Effector CD8-positive, alpha-beta T cell (primary cell): ENCODE data around the gene GGT7.
"Not testable (repeated sequence)": the region's sequence is repeated elsewhere in the genome, so short reads cannot be mapped to it uniquely, and the experiment has no call there.

Experiments used
- DNase-seq: peaks from one replicate; lab custom pipeline; 2025; lab: John Stamatoyannopoulos, UW

GGT7 gene

DNA sequence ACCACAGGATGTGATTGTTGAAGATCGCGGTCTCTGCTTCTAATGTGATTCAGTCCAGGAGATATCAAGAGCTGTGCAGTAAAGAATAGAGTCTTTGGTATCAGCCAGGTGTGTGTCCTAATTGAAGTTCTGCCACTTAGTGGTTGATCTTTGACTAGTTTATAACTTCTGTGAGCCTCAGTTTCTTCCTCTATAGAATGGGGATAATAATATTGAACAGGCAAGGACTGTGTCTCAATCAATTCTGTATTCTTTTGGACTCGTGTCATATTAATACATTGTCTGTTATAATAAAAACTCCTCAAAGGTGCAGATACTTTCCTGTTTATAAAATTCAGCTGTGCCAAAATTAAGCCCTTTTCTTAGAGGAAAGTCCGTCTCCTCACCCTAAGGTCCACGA is 24.1 kb downstream of the GGT7 start:
- DNase-seq = no peak

DNA sequence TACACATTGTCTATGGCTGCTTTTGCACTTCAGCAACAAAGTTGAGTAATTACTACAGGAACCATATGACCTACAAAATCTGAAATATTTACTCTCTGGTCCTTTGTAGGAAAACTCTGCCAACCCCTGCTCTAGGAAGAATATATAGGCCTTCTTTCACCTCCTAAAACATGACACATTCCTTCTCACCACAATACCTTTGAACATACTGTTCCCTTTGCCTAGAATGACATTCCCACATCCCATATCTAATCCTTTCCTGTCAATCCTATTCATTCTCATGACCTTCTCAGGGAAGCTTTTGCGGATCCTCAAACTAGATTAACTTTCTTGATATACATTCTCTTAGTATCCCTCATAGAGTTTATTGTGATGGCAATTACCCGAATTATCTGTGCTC is 29.2 kb downstream of the GGT7 start:
- no peak for DNase-seq

DNA sequence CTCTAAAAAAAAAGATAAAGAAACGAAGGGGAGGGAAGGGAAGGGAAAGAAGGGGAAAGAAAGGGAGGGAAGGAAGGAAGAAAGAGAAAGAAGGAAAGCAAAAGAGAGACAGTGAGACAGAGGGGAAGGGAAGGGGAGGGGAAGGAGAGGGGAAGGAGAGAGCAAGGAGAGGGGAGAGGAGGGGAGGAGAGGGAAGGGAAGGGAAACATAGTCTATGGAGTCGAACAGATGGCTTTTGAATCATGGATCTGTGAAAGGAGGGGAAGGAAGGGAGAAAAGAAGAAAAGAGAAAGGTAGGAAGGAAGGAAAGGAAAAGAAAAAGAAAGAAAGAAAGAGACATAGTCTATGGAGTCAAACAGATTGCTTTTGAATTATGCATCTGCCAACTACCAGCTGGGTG is 30.5 kb downstream of the GGT7 start:
- DNase-seq = no peak

DNA sequence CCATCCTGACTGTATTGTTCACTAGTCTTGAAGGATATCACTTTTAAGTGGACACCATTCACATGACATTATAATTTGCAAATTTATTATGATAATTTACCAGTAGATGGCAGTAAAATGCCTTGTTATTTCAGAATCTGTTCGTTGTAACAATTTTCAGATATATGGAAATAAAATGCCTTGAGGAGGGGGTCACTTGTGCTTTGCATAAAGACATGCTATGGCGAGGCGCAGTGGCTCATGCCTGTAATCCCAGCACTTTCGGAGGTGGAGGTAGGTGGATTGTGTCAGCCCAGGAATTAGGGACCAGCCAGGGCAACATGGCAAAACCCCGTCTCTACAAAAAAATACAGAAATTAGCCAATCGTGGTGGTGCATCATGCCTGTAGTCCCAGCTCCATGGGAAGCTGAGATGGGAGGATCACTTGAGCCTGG is 38.2 kb downstream of the GGT7 start:
- DNase-seq = no peak

DNA sequence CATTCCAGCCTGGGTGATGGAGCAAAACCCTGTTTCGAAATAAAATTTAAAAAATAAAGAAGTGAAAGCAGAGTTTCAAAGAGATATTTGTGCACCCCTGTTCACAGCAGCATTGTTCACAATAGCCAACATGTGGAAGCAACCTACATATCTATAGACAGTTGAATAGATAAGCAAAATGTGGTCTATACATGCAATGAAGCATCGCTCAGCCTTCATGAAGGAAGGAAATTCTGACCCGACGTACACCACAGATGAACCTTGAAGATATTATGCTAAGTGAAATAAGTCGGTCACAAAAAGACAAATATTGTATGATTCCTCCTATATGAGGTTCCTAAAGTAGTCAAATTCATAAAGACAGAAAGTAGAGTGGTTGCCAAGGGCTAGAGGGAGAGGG is 40.7 kb downstream of the GGT7 start:
- no peak for DNase-seq

DNA sequence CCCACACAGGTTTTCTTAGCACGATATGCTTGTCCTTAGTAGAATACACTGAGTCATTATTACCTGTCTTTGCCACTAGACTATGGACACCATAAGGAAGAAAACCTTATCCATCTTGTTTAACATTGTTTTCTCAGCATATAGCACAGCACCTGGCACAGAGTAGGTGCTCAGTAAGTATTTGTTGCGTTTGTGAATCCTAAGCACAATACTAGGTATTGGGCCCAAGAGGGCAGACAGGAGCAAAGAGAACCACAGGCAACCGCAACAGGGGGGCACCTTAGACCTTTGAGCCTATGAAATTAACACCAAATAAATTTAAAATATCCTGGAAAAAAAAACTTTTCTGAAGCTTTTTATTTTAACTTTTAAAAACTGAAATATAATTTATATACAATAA is 43.5 kb downstream of the GGT7 start:
- no peak for DNase-seq

DNA sequence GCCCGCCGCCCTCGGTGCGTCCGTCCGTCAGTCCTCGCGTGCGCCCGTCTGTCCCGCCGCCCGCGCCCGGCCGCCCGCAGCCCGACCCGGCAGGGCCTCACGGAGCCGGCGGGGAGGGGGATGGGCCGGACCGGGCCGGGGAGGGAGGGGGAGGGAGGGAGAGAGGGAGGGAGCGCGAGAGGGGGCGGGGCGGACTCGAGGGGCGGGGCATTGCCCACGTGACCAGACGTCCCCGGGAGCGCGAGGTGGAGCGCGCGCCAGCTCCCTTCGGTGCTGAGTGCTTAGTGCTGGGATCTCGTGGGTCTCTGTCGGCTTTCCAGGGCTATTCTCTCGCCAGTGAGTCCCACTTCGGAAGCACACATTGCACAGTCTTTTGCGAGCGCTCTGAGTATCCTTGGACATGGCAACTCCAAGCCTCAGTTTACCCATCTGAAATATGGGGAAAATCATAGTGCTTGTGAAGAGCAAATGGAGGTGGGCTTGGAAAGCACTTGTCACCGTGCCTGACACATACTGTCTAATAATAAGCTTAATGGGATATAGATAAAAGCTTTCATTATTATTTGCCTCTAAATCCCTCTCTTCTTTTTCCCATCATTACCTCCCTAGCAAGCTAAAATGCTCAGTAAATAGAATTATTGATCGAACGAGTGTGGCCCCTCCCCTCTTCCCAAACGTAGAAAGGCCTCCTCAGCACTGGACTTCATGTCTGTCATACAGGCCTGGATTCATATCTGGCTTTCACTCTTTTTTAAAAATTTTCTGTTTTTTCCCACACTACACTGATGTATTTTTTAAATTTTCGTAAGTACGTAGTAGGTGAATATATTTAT is 46.9 kb downstream of the GGT7 start, which contains the start of gene NCOA6:
NCOA6 (minus strand) TSS at position 122 of the 833 bp plus-strand sequence. CDS start 43,296 bp downstream, outside the sequence.
- peak; percentile 80 for DNase-seq

DNA sequence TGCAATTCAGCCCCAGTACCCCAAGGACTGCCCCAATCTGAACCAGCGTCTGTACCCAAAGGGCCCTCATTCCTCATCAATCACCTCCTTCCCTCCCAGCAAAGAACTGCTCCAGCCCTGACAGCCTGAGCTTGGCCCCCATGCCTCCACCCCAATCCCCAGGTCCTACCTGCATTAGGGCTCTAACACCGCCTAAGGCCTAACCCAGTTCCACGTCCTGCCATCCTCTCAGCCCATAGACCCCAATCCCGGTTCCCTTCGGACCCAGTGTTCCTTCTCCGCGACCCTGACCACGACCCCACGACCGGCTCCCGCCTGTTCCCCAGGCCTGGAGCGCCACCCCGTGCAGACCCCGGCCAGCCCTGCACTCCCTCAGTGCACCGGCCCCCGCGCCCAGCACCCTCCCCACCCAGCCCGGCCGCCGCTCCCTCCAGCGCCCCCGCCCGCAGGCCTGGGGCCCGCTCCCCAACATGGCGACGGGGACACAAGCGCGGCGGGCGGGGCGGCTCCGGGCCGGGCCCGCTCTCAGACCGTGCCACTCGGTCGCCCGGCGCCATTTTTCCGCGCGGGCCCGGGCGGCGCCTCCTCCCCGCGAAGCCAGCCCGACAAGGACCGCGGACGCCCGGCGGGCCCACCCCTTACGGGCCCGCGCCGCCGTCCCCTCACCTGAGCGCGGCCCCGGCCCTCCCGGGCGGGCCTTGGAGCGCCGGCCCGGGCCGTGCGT is 47.7 kb downstream of the GGT7 start:
- DNase-seq = peak; percentile 33

DNA sequence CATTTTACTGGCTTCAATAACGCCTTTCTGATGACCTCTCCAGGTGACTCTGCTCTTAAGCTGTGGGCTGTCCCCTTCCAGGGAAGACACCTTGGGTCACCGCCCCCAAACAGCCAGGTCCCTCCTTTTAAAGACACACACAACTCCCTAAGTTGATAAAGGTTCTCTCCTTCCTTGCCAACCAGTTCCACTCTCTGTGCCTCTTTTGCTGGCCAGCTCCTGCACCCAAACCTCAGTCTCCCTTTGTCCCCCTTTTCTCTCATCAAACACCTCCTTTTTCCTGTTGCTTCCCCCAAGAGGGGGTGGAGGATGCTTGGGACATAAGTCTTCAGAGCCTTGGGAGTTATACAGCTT is 48.2 kb downstream of the GGT7 start:
- DNase-seq = peak; percentile 59

DNA sequence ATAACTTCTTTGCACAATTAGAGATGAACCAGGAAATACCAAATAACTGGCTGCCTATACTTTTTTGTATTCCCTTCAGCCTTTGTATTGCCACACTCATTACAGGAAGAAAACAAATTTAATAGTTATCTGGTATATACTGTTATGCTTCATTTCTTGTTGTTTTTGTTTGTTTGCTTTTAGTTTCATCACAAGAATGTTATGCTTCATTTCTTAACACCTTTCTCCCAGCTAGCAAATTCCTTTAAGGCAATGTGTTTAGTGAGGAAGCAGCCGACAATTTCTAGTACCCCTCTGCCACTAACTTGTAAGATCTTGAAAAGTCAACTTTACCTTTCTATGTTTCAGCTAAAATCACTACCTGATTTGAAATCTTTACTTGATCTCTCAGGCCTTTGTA is 48.6 kb downstream of the GGT7 start:
- DNase-seq = no peak

DNA sequence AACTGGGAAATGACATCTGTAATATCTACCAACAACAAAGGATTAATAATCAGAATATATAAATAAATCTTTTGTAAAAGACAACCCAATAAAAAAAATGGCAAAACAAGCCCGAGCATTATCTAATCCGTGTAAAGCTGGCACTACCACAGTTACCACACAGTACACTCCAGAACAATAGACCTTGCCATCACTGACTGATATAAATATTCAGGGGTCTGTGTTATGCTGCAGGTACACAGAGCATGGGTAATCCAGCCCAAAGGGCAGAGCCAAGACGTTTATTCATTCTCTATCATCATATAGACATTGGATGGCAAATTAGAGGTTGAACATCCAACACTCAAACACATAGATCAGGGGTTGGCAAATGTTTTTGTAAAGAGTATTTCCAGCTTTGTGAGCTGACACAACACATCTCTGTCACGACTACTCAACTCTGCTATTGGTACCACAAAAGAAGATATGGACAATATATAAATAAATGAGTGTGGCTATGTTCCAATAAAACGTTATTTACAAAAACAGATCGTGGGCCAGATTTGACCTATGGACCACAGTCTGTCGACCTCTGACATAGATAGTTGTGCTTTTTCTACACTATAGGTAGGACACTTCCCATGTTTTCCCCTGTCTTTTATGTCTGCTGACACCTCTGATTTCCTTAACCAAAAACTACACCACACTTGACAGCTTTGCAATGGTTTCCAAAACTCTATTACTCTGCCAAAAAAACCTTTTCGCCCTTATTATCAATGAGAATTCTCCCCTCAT is 51.7 kb downstream of the GGT7 start:
- no peak for DNase-seq

DNA sequence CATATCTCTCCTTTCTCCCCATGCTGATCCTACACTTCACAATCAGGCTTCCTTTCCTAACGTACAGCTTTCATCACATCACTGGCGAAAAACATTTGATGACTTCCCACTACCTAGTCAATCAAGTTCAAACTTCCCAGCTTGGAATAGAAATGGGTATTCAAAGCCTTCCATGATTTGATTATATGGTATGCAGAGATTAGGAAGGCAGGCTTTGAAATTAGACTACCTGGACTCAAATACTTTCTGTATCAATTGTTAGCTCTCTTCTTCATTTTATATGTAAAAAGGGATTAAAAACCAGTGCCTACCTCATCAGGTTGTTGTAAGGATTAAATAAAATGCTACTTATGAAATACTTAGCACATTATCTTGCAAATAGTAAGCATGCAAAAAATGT is 54.9 kb downstream of the GGT7 start:
- DNase-seq = no peak

DNA sequence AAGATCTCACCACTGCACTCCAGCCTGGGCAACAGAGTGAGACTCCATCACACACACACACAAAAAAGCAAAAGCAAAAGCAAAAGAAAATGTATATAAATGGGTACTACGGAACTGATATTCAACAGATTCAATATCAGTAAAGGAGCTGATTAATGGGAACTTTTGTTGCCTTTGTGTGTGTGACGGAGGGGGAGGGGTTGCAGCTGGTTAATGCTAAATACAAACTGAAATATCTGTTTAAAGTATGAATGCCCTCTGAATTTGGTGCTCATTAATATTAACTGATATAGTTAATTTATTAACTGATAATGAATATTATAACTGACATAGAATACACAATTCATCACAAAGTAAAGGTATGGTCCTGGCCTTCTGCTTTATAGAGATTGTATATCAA is 55.6 kb downstream of the GGT7 start:
- DNase-seq = no peak

DNA sequence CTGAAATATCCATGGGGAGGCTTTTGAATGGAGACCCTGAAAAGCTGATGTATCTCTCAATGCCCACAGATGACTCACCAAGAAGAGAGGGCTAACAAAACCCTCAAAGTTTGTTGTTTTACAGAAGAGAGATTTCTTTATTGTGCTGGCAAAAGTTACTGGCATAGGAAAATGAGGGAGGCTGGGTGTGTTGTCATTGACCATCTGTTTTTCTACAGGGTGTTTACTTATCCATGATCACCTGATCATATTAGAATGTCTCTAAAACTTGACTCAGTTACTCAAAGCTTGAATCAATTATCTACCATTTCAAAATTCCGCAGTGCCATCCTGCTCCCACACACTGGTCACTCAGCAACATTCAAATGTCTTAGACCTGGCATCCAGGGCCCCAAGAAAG is 57.0 kb downstream of the GGT7 start:
- DNase-seq = no peak

DNA sequence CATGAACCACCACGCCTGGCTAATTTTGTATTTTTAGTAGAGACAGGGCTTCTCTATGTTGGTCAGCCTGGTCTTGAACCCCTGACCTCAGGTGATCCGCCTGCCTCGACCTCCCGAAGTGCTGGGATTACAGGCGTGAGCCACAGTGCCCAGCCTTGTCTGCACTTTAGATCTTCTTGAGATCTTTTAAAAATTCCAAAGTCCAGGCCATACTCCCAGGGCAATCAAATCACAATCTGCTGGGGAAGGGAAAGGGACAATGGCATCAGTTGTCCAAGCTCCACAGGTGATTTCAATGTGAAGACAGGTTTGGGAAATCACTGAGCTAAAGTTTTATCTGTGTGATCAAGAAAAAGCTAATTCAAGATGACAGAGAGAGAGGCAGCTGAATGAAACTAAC is 64.1 kb downstream of the GGT7 start:
- no peak for DNase-seq

DNA sequence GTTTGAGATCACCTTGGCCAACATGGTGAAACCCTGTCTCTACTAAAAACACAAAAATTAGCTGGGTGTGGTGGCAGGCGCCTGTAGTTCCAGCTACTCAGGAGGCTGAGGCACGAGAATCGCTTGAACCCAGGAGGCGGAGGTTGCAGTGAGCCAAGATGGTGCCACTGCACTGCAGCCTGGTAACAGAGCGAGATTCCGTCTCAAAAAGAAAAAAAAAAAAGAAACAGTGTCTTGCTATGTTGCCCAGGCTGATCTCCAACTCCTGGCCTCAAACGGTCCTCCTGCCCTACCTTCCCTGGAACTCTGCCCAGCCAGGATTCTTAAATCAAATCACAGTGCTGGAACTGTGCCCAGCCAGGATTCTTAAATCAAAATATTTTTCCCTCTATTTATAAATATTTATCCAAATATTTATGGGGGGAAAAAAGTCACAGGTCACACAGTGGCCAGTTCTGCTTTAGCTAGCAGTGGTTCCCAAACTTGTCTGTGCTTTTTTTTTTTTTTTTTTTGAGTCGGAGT is 64.7 kb downstream of the GGT7 start:
- DNase-seq = not testable (repeated sequence)

DNA sequence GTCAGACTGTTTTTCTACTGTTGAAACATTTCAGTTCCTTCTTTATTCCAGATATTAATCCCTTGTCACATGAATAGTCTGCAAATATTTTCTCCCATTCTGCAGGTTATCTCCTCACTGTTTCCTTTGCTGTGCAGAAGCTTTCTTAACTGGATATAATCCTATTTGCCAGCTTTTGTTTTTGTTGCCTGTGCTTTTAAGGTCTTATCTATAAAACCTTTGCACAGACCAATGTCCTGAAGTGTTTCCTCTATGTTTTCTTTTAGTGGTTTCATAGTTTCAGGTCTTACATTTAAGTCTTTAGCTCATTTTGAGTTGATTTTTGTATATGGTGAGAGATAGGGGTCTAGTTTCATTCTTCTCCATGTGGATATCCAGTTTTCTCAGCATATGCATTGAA is 66.4 kb downstream of the GGT7 start:
- DNase-seq = no peak

DNA sequence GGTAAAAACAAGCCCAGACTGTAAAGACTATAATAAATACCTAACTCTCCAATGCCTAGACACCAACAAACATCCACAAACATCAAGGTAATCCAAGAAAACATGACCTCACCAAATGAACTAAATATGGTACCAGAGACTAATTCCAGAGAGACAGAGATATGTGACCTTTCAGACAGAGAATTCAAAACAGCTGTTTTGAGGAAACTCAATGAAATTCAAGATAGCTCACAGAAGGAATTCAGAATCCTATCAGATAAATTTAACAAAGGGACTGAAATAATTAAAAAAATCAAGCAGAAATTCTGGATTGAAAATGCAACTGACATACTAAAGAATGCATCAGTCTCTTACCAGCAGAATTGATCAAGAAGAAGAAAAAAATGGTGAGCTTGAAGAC is 73.8 kb downstream of the GGT7 start:
- no peak for DNase-seq

DNA sequence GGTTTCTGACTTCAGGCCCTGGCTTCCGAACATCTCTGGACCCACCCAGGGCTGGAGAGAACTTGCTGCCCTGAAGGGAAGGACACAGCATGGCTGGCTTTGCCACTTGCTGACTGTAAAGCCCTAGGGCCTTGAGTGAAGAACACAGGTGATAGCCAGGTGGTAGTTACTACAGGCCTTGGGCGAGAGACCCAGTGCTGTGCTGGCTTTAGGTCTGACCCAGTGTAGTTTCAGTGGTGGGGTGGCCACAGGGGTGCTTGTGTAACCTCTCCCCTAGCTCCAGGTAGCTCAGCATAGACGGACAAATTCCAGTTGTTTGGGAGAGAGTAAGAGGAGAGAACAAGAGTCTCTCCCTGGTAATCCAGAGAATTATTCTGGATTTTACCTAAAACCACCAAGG is 74.3 kb downstream of the GGT7 start:
- no peak for DNase-seq

DNA sequence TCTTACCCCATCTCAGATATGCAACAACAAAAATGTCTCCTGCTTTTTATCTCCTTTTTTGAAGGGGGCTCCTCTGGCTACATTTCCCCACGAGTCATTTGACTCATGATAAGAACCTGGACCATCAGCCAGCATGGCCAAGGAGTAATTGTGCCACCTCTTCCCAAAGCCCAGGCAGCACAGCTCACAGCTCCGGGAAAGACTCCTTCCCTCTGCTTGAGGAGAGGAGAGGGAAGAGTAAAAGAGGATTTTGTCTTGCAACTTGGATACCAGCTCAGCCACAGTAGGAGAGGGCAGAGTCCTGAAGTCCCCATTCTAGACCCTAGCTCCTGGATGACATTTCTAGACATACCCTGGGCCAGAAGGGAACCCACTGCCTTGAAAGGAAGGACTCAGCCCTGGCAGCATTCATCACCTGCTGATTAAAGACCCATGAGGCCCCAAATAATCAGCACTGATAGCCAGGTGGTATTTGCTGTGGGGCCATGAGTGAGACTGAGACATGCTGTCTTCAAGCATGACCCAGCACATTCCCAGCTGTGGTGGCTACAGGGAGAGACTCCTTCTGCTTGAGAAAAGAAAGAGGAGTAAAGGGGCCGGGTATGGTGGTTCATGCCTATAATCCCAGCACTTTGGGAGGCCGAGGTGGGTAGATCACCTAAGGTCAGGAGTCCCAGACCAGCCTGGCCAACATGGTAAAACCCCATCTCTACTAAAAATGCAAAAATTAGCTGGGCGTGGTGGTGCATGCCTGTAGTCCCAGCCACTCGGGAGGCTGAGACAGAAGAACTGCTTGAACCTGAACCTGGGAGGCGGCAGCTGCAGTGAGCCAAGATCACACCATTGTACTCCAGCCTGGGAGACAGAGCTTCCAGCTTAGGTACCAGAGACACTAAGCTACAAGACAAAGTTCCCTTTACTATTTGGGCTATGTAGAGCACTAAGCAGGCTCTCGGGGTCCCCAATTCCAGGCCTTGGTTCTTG is 75.4 kb downstream of the GGT7 start:
- no peak for DNase-seq
